HEK293T (cell line): ENCODE measurements around the gene SH2D5.

ENCODE experiments used
- CTCF ChIA-PET: fragments of 350-600 bp; formaldehyde crosslinking; extraction: SDS; loops from one replicate; lab custom pipeline; 2021; ENCODE audit warnings: antibody characterized with exemption, inconsistent platforms; lab: Yijun Ruan, JAX
- POLR2A ChIA-PET: fragments of 350-600 bp; formaldehyde crosslinking; extraction: SDS; loops from one replicate; lab custom pipeline; 2020; ENCODE audit warnings: antibody characterized with exemption, inconsistent platforms; lab: Yijun Ruan, JAX
- DNase-seq: peaks from one replicate; pipeline ENCODE4 v3.0.0; 2012; ENCODE audit warnings: mixed read lengths; ENCODE audit errors: extremely low spot score
- ARNT ChIP-seq: fragments of 450-650 bp; IDR thresholded peaks from 2 replicates; pipeline ENCODE4 v1.6.1; 2017; ENCODE audit warnings: mild to moderate bottlenecking
- BHLHE40 ChIP-seq: fragments of 450-650 bp; IDR thresholded peaks from 2 replicates; pipeline ENCODE4 v1.6.1; 2016; ENCODE audit warnings: mild to moderate bottlenecking, moderate library complexity, borderline replicate concordance
- CTBP1 ChIP-seq: fragments of 450-650 bp; IDR thresholded peaks from 2 replicates; pipeline ENCODE4 v1.6.1; 2016; ENCODE audit warnings: borderline replicate concordance
- ELF4 ChIP-seq: fragments of 450-650 bp; IDR thresholded peaks from 2 replicates; pipeline ENCODE4 v1.6.1; 2017; ENCODE audit warnings: antibody characterized with exemption
- FOXA1 ChIP-seq: fragments of 450-650 bp; IDR thresholded peaks from 2 replicates; pipeline ENCODE4 v1.6.1; 2016; ENCODE audit warnings: mild to moderate bottlenecking
- FOXK2 ChIP-seq: fragments of 450-650 bp; IDR thresholded peaks from 2 replicates; pipeline ENCODE4 v1.6.1; 2016; ENCODE audit warnings: mild to moderate bottlenecking
- FOXM1 ChIP-seq: fragments of 450-650 bp; IDR thresholded peaks from 2 replicates; pipeline ENCODE4 v1.6.1; 2017; ENCODE audit warnings: mild to moderate bottlenecking, borderline replicate concordance
- HDGF ChIP-seq: fragments of 450-650 bp; IDR thresholded peaks from 2 replicates; pipeline ENCODE4 v1.6.1; 2017; ENCODE audit warnings: antibody characterized with exemption, borderline replicate concordance
- L3MBTL2 ChIP-seq: fragments of 450-650 bp; conservative IDR thresholded peaks from 2 replicates; pipeline ENCODE4 v1.6.1; 2016; ENCODE audit warnings: mild to moderate bottlenecking
- LEF1 ChIP-seq: fragments of 450-650 bp; IDR thresholded peaks from 2 replicates; pipeline ENCODE4 v1.6.1; 2017; ENCODE audit warnings: mild to moderate bottlenecking, borderline replicate concordance
- NFRKB ChIP-seq: fragments of 450-650 bp; IDR thresholded peaks from 2 replicates; pipeline ENCODE4 v1.6.1; 2016; ENCODE audit warnings: mild to moderate bottlenecking, moderate library complexity
- SP1 ChIP-seq: fragments of 450-650 bp; IDR thresholded peaks from 2 replicates; pipeline ENCODE4 v1.6.1; 2017
- SUZ12 ChIP-seq: fragments of 450-650 bp; IDR thresholded peaks from 2 replicates; pipeline ENCODE4 v1.6.1; 2016; ENCODE audit warnings: mild to moderate bottlenecking
- TARDBP ChIP-seq: fragments of 450-650 bp; IDR thresholded peaks from 2 replicates; pipeline ENCODE4 v1.6.1; 2016
- ZNF384 ChIP-seq: fragments of 450-650 bp; IDR thresholded peaks from 2 replicates; pipeline ENCODE4 v1.6.1; 2016
- TF ChIP-seq, protein P1 (sequence below): fragments of 450-650 bp; IDR thresholded peaks from 2 replicates; pipeline ENCODE4 v1.6.1; 2016

Gene SH2D5

GRCh38 chr1:20728371-20729154, 3.9 kb downstream of the SH2D5 start:
- DNase-seq, result no peak
- ChIA-PET POLR2A (no interaction called here), CTCF (no interaction called here)
- TF ChIP-seq SUZ12 (no peak), CTBP1 (no peak), ELF4 (no peak), ZNF384 (no peak), FOXA1 (no peak), ARNT (no peak), BHLHE40 (no peak), FOXK2 (no peak), FOXM1 (no peak), HDGF (no peak), LEF1 (no peak), SP1 (no peak), TARDBP (no peak), NFRKB (no peak), L3MBTL2 (no peak)
- TF ChIP-seq, protein P1, sequence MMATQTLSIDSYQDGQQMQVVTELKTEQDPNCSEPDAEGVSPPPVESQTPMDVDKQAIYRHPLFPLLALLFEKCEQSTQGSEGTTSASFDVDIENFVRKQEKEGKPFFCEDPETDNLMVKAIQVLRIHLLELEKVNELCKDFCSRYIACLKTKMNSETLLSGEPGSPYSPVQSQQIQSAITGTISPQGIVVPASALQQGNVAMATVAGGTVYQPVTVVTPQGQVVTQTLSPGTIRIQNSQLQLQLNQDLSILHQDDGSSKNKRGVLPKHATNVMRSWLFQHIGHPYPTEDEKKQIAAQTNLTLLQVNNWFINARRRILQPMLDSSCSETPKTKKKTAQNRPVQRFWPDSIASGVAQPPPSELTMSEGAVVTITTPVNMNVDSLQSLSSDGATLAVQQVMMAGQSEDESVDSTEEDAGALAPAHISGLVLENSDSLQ, result no peak

- DNase-seq, result no peak
- TF ChIP-seq FOXM1, result no peak
- TF ChIP-seq FOXK2, result no peak
- TF ChIP-seq CTBP1, result no peak
- no peak for TF ChIP-seq LEF1
- TF ChIP-seq L3MBTL2, result no peak
- POLR2A ChIA-PET, result no interaction called here
- CTCF ChIA-PET, result no interaction called here
Observed at GRCh38 chr1:20727746-20728316, 4.7 kb downstream of the SH2D5 start.

DNA sequence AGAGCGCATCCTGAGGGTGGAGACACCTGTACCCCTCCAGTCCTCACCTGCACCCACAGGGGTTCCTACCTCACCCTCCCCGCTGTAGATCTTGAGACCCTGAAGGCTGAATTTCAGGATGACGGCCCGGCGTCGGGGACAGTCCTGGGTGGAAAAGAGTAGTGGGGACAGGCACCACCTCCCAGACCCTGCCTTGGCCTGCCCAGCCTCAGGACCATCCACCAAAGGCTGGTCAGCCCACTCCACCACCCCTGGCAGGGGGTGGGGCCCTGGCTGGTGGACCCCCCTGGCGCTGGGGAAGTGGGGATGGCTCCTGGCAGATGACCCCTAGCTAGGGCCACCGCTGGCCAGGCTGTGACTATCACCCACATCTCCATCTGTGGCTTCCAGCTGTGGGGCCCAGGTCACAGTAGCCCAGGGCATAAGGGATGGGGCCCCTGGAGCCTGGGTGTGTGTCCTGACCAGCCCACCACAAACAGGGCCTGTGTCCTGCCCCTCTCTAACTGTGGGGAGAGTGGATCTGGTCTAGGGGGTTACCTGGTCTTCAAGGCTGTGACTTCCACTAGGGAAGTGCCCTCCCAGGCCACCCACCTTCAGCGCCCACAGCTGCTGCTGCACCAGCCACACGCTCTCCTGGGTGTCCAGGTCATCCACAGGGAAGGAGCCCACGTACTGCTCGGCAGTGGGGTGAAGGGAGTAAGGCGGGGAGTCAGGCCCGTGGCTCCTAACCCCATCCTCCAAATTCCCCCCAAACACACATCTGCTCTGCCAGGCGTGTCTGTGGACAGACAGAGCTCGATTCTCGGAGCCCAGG, 5.4 kb downstream of the SH2D5 start:
- DNase-seq, result no peak
- no peak for TF ChIP-seq ELF4
- no peak for TF ChIP-seq SUZ12
- no peak for TF ChIP-seq CTBP1
- no peak for TF ChIP-seq FOXA1
- TF ChIP-seq FOXM1, result no peak
- no peak for TF ChIP-seq L3MBTL2
- TF ChIP-seq, protein P1, result no peak
- no peak for TF ChIP-seq TARDBP
- no peak for TF ChIP-seq SP1
- TF ChIP-seq NFRKB, result no peak
- TF ChIP-seq HDGF, result no peak
- TF ChIP-seq ZNF384, result no peak
- no peak for TF ChIP-seq BHLHE40
- no peak for TF ChIP-seq FOXK2
- TF ChIP-seq LEF1, result no peak
- ChIA-PET CTCF (no interaction called here), POLR2A (no interaction called here)

GRCh38 chr1:20726118-20726911, 6.2 kb downstream of the SH2D5 start:
- TF ChIP-seq BHLHE40 (no peak), SUZ12 (no peak), FOXM1 (no peak), ELF4 (no peak), ZNF384 (no peak), L3MBTL2 (no peak), ARNT (no peak), CTBP1 (no peak), LEF1 (no peak), FOXA1 (no peak), FOXK2 (no peak), SP1 (no peak), TARDBP (no peak), NFRKB (no peak), HDGF (no peak)
- TF ChIP-seq, protein P1, result no peak
- CTCF ChIA-PET, result no interaction called here

More at GRCh38 chr1:20726118-20726911, 6.2 kb downstream of the SH2D5 start:
- DNase-seq, result no peak
- POLR2A ChIA-PET, result no interaction called here
